ENCODE results near the gene SYT2. TPM values are rescaled to one million over a fixed set of nuclear protein-coding genes. Genes with fewer than 3 reads are reported as not detected.
"Not testable (repeated sequence)": the region's sequence is repeated elsewhere in the genome, so short reads cannot be mapped to it uniquely, and the experiment has no call there.

SYT2 gene
- total RNA-seq, 1 experiment from 2014 or later: not detected

- CTCF ChIA-PET: interaction anchor here (0.8 to 1.2 kb wide), 2 partner anchors 14 to 16 kb away, joined by 3 read pairs; no protein-coding TSS in a partner anchor
- Mint-ChIP-seq H3K27me3 (ENCODE audit: unreplicated experiment) (peaks cover 98% of the 10 kb centered on the region), H3K4me1 (ENCODE audit: low read depth, unreplicated experiment) (peaks cover 14% of the 10 kb centered on the region), H3K4me3 (ENCODE audit: low read depth, unreplicated experiment) (peak overlapping the region; percentile 68), H3K27ac (ENCODE audit: unreplicated experiment) (no peak overlapping the region), H3K9me3 (ENCODE audit: low read depth, unreplicated experiment) (no peaks in the 10 kb centered on the region), H3K36me3 (ENCODE audit: insufficient read depth, unreplicated experiment) (no peaks in the 10 kb centered on the region)
- no peak for DNase-seq
- TF ChIP-seq, protein P1, sequence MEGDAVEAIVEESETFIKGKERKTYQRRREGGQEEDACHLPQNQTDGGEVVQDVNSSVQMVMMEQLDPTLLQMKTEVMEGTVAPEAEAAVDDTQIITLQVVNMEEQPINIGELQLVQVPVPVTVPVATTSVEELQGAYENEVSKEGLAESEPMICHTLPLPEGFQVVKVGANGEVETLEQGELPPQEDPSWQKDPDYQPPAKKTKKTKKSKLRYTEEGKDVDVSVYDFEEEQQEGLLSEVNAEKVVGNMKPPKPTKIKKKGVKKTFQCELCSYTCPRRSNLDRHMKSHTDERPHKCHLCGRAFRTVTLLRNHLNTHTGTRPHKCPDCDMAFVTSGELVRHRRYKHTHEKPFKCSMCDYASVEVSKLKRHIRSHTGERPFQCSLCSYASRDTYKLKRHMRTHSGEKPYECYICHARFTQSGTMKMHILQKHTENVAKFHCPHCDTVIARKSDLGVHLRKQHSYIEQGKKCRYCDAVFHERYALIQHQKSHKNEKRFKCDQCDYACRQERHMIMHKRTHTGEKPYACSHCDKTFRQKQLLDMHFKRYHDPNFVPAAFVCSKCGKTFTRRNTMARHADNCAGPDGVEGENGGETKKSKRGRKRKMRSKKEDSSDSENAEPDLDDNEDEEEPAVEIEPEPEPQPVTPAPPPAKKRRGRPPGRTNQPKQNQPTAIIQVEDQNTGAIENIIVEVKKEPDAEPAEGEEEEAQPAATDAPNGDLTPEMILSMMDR (IDR thresholded peaks at IDR 0.05; ENCODE audit: unreplicated experiment): no peak
- intact Hi-C loops (cut with micrococcal nuclease; ENCODE audit: unreplicated experiment): no loop called here
- BruUV-seq (replicated peaks): no TSS peak
These were observed 66.6 kb downstream of the SYT2 start for GRCh38 chr1:202643397-202644218.

DNA sequence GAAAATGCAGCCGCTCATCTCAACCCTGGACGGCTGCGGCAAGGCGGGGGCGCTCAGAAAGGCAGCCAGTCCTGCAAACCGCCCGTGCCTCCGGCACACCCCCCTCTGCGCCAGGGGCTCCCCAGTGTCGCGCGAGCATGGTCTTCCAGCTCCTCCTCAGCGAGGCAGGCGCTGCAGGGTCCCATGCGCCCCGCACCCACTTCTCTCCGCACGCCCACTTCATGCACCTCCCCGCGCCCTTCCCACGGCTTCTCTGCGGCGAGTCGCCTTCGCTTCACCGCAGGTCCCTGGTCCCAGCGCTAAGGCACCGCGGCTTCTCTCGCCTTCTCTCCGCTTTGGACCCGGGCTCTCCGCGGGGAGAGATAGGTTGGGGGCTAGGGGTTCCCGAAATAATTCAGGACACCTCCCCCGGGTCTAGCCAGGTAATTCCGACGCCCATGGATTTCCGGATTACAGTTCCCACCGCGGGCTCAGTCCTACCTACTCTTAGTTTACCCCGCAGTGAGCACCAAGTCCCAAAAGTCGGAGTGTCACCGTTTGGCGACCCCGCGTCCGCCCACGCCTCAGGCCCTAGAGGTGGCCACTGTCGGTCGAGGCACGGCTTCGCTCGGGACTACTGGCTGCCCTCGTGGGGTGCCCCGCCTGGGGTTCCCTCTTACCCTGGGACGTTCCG lies 67.5 kb downstream of the SYT2 start:
- CTCF ChIA-PET: no interaction called here
- Mint-ChIP-seq H3K27me3 (ENCODE audit: unreplicated experiment) (peaks cover 99% of the 10 kb centered on the region), H3K4me3 (ENCODE audit: low read depth, unreplicated experiment) (peak overlapping the region; percentile 68), H3K36me3 (ENCODE audit: insufficient read depth, unreplicated experiment) (no peaks in the 10 kb centered on the region), H3K27ac (ENCODE audit: unreplicated experiment) (no peak overlapping the region), H3K4me1 (ENCODE audit: low read depth, unreplicated experiment) (peaks cover 14% of the 10 kb centered on the region), H3K9me3 (ENCODE audit: low read depth, unreplicated experiment) (no peaks in the 10 kb centered on the region)
- DNase-seq: no peak
- intact Hi-C loops (cut with micrococcal nuclease; ENCODE audit: unreplicated experiment): no loop called here
- TF ChIP-seq, protein P1 (IDR thresholded peaks at IDR 0.05; ENCODE audit: unreplicated experiment): no peak
- BruUV-seq (replicated peaks): no TSS peak

- CTCF ChIA-PET: no interaction called here
- H3K27me3 Mint-ChIP-seq (ENCODE audit: unreplicated experiment): peaks cover 100% of the 10 kb centered on the region
- intact Hi-C loops (cut with micrococcal nuclease; ENCODE audit: unreplicated experiment): no loop called here
- DNase-seq: no peak
- peak overlapping the region; percentile 68 for H3K4me3 Mint-ChIP-seq (ENCODE audit: low read depth, unreplicated experiment)
- H3K27ac Mint-ChIP-seq (ENCODE audit: unreplicated experiment): no peak overlapping the region
- H3K4me1 Mint-ChIP-seq (ENCODE audit: low read depth, unreplicated experiment): peaks cover 14% of the 10 kb centered on the region
- no TSS peak for BruUV-seq (replicated peaks)
- H3K36me3 Mint-ChIP-seq (ENCODE audit: insufficient read depth, unreplicated experiment): no peaks in the 10 kb centered on the region
- TF ChIP-seq, protein P1 (IDR thresholded peaks at IDR 0.05; ENCODE audit: unreplicated experiment): no peak
- no peaks in the 10 kb centered on the region for H3K9me3 Mint-ChIP-seq (ENCODE audit: low read depth, unreplicated experiment)
These were observed 68.0 kb downstream of the SYT2 start for GRCh38 chr1:202642212-202642611.

- peaks cover 14% of the 10 kb centered on the region for H3K4me1 Mint-ChIP-seq (ENCODE audit: low read depth, unreplicated experiment)
- CTCF ChIA-PET: interaction anchor here (1.1 kb wide), 1 partner anchor 21 kb away, joined by 3 read pairs; no protein-coding TSS in a partner anchor
- no peak overlapping the region for H3K27ac Mint-ChIP-seq (ENCODE audit: unreplicated experiment)
- intact Hi-C loops (cut with micrococcal nuclease; ENCODE audit: unreplicated experiment): no loop called here
- BruUV-seq (replicated peaks): no TSS peak
- no peak for DNase-seq
- TF ChIP-seq, protein P1 (IDR thresholded peaks at IDR 0.05; ENCODE audit: unreplicated experiment): no peak
- no peak overlapping the region for H3K4me3 Mint-ChIP-seq (ENCODE audit: low read depth, unreplicated experiment)
- H3K9me3 Mint-ChIP-seq (ENCODE audit: low read depth, unreplicated experiment): no peaks in the 10 kb centered on the region
- peaks cover 100% of the 10 kb centered on the region for H3K27me3 Mint-ChIP-seq (ENCODE audit: unreplicated experiment)
- H3K36me3 Mint-ChIP-seq (ENCODE audit: insufficient read depth, unreplicated experiment): no peaks in the 10 kb centered on the region
These were observed 70.8 kb downstream of the SYT2 start for GRCh38 chr1:202639500-202639899.

DNA sequence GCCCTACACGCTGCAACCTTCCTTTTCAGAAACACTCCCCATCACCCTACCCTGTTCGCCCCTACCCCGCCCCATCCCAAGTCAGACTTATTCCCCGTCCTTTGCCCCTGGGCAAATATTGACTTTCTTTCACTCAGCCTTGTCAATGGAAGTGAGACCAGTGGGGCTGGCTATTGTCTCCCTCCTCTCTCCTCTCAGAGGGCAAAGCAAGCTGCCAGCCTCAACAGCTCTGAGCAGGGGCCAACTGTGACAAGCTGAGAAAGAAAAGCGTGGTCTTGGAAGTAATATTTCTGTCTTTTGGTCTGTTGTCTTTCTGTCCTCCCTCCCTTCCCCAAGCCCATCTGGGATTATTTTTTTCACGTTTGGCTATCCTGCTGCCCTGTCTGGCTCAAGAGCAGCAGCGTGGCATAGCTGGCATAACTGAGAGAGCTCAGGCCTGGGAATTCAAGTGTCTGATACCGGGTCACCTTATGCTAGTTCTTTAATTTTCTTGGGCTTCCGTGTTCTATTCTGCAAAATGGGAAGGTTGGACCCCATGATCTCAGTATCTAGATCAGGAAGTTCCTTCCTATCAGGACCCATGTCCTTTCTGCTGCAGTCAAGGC lies 71.5 kb downstream of the SYT2 start:
- intact Hi-C loops (cut with micrococcal nuclease; ENCODE audit: unreplicated experiment); H3K9me3 Mint-ChIP-seq (ENCODE audit: low read depth, unreplicated experiment); H3K4me3 Mint-ChIP-seq (ENCODE audit: low read depth, unreplicated experiment); DNase-seq; H3K36me3 Mint-ChIP-seq (ENCODE audit: insufficient read depth, unreplicated experiment); BruUV-seq (replicated peaks); H3K27ac Mint-ChIP-seq (ENCODE audit: unreplicated experiment): not testable (repeated sequence)
- CTCF ChIA-PET: interaction anchor here (1.1 to 1.5 kb wide), 2 partner anchors 16 to 21 kb away, joined by 3 to 4 read pairs; no protein-coding TSS in a partner anchor
- Mint-ChIP-seq H3K4me1 (ENCODE audit: low read depth, unreplicated experiment) (peaks cover 12% of the 10 kb centered on the region), H3K27me3 (ENCODE audit: unreplicated experiment) (peaks cover 100% of the 10 kb centered on the region)

Data from Calu3 (cell line).